Myocyte (in vitro differentiated cells): Measurements from ENCODE around the gene PANK2. TPM values are rescaled to one million over a fixed set of nuclear protein-coding genes. Genes with fewer than 3 reads are reported as not detected.

Experiments used
- DNase-seq: peaks from one replicate; pipeline ENCODE4 v3.0.0-alpha.2; 2012; ENCODE audit warnings: low read depth
- microRNA counts: library from miRNA; unstranded; fragments of <30 nt; microRNA quantifications from one replicate; lab custom pipeline; 2016
- microRNA-seq: library from miRNA; unstranded; fragments of <30 nt; microRNA quantifications from one replicate; pipeline ENCODE4, GENCODE V29; 2016
- total RNA-seq: library from RNA; depleted of rRNA; stranded (reverse); fragments of >200 nt; gene quantifications from 2 replicates; pipeline ENCODE4 v1.2.3, GENCODE V29; 2014

The PANK2 gene
- total RNA-seq, 1 donor from 2014 or later: 31.6 TPM

GRCh38 chr20:3976511-3976910 lies 87.3 kb downstream of the PANK2 start:
- peak; percentile 25 for DNase-seq

MicroRNA genes within 50 kb of the gene (microRNA counts, 767-probe panel; counts per million panel counts)
- not detected for microRNA hsa-miR-103a-3p (lab: Ali Mortazavi, UCI)

Small RNA genes lying within 50 kb of the gene (microRNA-seq; reads per million reads assigned to microRNA genes)
- gene MIR103A2 (not detected), gene MIR103B2 (not detected)

Other genes starting within 250 kb of the PANK2 start
- not detected in 2 replicates for gene GFRA4, start 226.0 kb upstream of the PANK2 start, total RNA-seq
- gene ADAM33, start 207.4 kb upstream of the PANK2 start, total RNA-seq: 0.62 and 0.72 TPM in 2 replicates
- 0.53 and 1.3 TPM in 2 replicates for gene SIGLEC1, start 176.8 kb upstream of the PANK2 start, total RNA-seq
- not detected in 2 replicates for gene HSPA12B, start 156.7 kb upstream of the PANK2 start, total RNA-seq
- gene ADISSP, start 121.6 kb upstream of the PANK2 start, total RNA-seq: 40.8 and 42.4 TPM in 2 replicates
- 0.11 TPM in 1 of 2 replicates, not detected in the other for gene SPEF1, start 107.9 kb upstream of the PANK2 start, total RNA-seq
- 86.0 and 88.2 TPM in 2 replicates for gene CENPB, start 102.6 kb upstream of the PANK2 start, total RNA-seq
- gene CDC25B, start 93.1 kb upstream of the PANK2 start, total RNA-seq: 127 and 211 TPM in 2 replicates
- 23.8 and 24.6 TPM in 2 replicates for gene AP5S1, start 68.8 kb upstream of the PANK2 start, total RNA-seq
- 21.3 and 26.7 TPM in 2 replicates for gene MAVS, start 42.6 kb upstream of the PANK2 start, total RNA-seq
- gene RNF24, start 126.2 kb downstream of the PANK2 start, total RNA-seq: 15.4 and 18.6 TPM in 2 replicates